ENCODE results near the gene DLX2.

- TF ChIP-seq CTCF (conservative IDR thresholded peaks at IDR 0.05 in 1 of 2, IDR thresholded peaks at IDR 0.05 in 1 of 2; ENCODE audit: extremely low read depth in 1 of 2, insufficient read depth in 1 of 2, low read depth in 1 of 2, low read length in 2 of 2) (no peak), EZH2 (IDR thresholded peaks at IDR 0.05; ENCODE audit: borderline replicate concordance, low read length) (no peak)
These were observed 5.1 kb downstream of the DLX2 start for GRCh38 chr2:172097557-172098131.

All from mammary epithelial cell (primary cell).